AG09309 (cell line): Measurements from ENCODE around the gene PDE10A.
"Not testable (repeated sequence)": the region's sequence is repeated elsewhere in the genome, so short reads cannot be mapped to it uniquely, and the experiment has no call there.

Source experiments
- DNase-seq: peaks from one replicate; pipeline ENCODE4 v3.0.0-alpha.2; 2010; ENCODE audit warnings: low read depth
- H3K4me3 ChIP-seq: 2 replicates; pipeline ENCODE4 v1.5.1; 2011; ENCODE audit warnings: mild to moderate bottlenecking, low read depth, low read length, moderate library complexity; ENCODE audit not compliant: control insufficient read depth
- TF ChIP-seq, protein P1 (sequence below): IDR thresholded peaks from 2 replicates; pipeline ENCODE4 v1.5.1; 2011; ENCODE audit warnings: mild to moderate bottlenecking, low read depth, low read length, inconsistent platforms; ENCODE audit not compliant: insufficient read depth, control insufficient read depth; ENCODE audit errors: missing control alignments

Gene PDE10A

DNA sequence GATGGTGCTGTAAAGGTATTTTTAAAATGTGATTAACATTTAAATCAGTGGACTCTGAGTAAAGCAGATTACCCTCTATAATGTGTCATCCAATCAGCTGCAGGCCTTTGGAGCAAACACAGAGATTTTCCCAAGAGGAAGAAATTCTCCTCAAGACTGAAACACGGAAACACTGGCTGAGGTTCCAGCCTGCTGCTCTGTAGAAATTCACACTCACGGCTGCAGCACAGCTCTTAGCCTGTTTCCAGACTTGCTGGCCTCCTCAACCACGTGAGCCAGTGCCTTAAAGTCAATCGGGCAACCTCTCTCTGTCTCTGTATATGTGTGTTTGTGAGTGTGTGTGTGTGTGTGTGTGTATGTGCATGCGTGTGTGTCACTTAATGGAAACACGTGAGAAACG lies 41.1 kb downstream of the PDE10A start:
- TF ChIP-seq, protein P1, sequence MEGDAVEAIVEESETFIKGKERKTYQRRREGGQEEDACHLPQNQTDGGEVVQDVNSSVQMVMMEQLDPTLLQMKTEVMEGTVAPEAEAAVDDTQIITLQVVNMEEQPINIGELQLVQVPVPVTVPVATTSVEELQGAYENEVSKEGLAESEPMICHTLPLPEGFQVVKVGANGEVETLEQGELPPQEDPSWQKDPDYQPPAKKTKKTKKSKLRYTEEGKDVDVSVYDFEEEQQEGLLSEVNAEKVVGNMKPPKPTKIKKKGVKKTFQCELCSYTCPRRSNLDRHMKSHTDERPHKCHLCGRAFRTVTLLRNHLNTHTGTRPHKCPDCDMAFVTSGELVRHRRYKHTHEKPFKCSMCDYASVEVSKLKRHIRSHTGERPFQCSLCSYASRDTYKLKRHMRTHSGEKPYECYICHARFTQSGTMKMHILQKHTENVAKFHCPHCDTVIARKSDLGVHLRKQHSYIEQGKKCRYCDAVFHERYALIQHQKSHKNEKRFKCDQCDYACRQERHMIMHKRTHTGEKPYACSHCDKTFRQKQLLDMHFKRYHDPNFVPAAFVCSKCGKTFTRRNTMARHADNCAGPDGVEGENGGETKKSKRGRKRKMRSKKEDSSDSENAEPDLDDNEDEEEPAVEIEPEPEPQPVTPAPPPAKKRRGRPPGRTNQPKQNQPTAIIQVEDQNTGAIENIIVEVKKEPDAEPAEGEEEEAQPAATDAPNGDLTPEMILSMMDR, result no peak
- DNase-seq, result no peak
- no peak overlapping the region for H3K4me3 ChIP-seq

GRCh38 chr6:165618891-165619290 lies 44.1 kb downstream of the PDE10A start:
- DNase-seq, H3K4me3 ChIP-seq: not testable (repeated sequence)

DNA sequence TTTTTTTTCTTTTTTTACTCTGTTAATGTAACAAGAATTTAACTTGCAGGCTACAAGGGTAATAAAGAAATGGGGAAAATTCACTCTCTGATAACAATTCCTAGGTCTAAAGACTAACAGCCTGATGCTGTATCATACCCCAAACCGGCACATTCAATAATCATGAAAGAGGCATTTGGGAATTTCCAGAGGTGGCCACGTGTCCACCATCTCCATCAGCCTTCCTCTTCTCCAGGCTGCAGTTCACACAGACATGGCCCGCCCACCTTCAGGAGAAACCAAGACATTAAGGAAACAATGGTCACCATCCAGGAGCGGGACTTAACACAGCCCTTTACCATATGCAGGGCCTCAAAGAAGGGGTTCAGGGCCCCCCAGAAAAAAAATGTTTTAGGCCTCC lies 44.8 kb downstream of the PDE10A start:
- TF ChIP-seq, protein P1, result no peak
- H3K4me3 ChIP-seq, result no peak overlapping the region
- no peak for DNase-seq

GRCh38 chr6:165617528-165617927 lies 45.5 kb downstream of the PDE10A start:
- no peak for DNase-seq
- TF ChIP-seq, protein P1, result no peak
- H3K4me3 ChIP-seq, result no peak overlapping the region

DNA sequence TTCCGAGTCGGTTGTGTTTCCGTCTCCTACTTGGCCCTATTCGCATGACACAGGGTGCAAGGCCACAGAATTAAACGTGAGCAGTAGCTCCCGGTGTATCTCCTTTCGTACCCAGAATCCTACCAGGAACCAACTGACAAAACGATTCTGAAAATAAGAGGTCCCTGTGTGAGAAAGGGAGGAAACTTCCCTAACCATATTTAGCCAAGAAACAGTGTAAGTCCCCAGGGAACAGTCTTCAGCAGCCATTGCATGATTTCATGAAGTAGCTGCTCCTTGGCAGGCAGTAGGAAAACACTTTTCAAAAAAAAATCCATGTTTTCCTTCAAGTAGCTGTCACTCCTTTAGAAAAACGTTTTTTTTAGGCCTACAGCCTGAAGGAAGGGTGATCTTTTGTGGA lies 46.9 kb downstream of the PDE10A start:
- DNase-seq, result no peak
- no peak overlapping the region for H3K4me3 ChIP-seq
- TF ChIP-seq, protein P1, result no peak

DNA sequence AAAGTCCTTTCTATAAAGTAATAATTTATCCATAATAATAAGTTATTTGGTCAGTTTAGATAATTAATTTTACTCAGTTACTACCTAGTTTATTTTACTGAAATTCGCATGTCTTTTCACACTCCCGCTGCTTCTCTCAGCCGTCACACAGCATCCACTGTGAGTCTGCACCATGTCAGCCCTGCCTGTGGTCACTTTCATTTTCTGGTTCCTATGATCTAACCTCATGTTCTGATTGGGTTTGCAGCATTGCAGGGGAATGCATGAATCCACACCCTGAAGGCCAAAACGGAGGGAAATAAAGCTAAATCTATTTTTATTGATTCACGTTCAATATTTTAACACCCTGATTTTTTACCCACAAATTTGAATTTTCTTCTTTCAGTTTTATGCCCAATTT lies 47.4 kb downstream of the PDE10A start:
- H3K4me3 ChIP-seq, result no peak overlapping the region
- no peak for DNase-seq
- TF ChIP-seq, protein P1, result no peak

DNA sequence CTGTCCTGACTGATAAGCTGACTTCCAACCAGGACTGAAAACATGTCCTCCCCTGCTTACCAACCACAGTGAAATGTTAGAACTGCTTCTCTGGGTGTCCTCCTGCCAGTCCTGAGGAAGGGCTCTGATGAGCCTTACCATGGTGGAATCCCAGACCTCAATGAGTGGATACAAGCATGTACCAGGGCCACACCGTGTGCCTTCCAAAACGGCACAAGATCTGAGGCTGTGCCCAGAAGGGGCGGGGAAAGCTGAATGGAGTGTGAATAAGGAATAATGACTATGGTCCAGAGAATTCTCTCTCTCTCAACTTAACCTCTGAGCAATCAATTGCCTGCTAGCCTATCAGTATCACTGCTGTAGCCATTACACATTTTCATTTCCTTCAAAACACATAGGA lies 51.7 kb downstream of the PDE10A start:
- TF ChIP-seq, protein P1, result no peak
- H3K4me3 ChIP-seq, result no peak overlapping the region
- DNase-seq, result no peak

DNA sequence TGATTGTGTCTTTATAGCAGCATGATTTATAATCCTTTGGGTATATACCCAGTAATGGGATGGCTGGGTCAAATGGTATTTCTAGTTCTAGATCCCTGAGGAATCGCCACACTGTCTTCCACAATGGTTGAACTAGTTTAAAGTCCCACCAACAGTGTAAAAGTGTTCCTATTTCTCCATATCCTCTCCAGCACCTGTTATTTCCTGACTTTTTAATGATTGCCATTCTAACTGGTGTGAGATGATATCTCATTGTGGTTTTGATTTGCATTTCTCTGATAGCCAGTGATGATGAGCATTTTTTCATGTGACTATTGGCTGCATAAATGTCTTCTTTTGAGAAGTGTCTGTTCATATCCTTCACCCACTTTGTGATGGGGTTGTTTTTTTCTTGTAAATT lies 54.5 kb downstream of the PDE10A start:
- not testable (repeated sequence) for H3K4me3 ChIP-seq, DNase-seq
